BJ (cell line): ENCODE results near the gene RNF19B. TPM values are rescaled to one million over a fixed set of nuclear protein-coding genes. Genes with fewer than 3 reads are reported as not detected.

Experiments used
- CTCF ChIA-PET: fragments of 350-600 bp; formaldehyde crosslinking; extraction: SDS; loops from one replicate; lab custom pipeline; 2021; ENCODE audit warnings: antibody characterized with exemption, inconsistent platforms; lab: Yijun Ruan, JAX
- POLR2A ChIA-PET: fragments of 300-600 bp; sonication (Branson Sonifier 250); formaldehyde crosslinking; extraction: SDS; loops from one replicate; lab custom pipeline; 2021; ENCODE audit warnings: antibody characterized with exemption; lab: Charles Lee
- DNase-seq: peaks from one replicate; pipeline ENCODE4 v3.0.0-alpha.2; 2011; ENCODE audit warnings: low read depth
- H3K27me3 ChIP-seq: 2 replicates; pipeline ENCODE4 v1.6.0; 2011; ENCODE audit warnings: low read length; ENCODE audit not compliant: control insufficient read depth, insufficient read depth
- H3K36me3 ChIP-seq: 2 replicates; pipeline ENCODE4 v1.5.1; 2011; ENCODE audit warnings: low read length; ENCODE audit not compliant: control insufficient read depth, insufficient read depth
- H3K4me3 ChIP-seq: 2 replicates; pipeline ENCODE4 v1.5.1; 2011; ENCODE audit warnings: low read depth, mild to moderate bottlenecking, control low read depth, low read length
- CTCF ChIP-seq: IDR thresholded peaks from 2 replicates; pipeline ENCODE4 v1.5.1; 2011; ENCODE audit warnings: low read depth, mild to moderate bottlenecking, control low read depth, inconsistent platforms, low read length, moderate library complexity; ENCODE audit not compliant: insufficient read depth
- polyA plus RNA-seq: library from polyadenylated mRNA; depleted of rRNA; stranded (reverse); fragments of >200 nt; gene quantifications from 2 replicates; pipeline ENCODE4 v1.2.3, GENCODE V29; 2011

RNF19B gene
- polyA plus RNA-seq, 1 experiment = 8.2 TPM

DNA sequence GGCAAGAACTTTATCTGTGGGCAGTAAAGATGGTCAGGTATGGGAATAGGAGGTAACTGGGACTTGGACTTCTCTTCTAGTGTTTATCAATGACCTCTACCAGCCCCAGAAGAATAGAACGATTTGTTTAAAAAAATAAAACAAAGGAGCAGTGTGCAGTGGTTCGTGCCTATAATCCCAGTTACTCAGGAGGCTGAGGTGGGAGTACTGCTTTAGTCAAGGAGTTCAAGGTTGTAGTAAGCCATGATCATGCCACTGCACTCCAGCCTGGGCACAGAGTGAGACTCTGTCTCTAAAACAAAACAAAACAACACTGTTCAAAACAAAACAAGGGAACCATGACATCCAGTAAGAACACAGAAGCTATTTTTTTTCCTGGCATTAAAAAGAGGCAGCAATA lies 4.3 kb downstream of the RNF19B start:
- no peak for DNase-seq
- no peaks in the 10 kb centered on the region for H3K27me3 ChIP-seq
- ChIA-PET CTCF (interaction anchor here (0.7 kb wide), 1 partner anchor 27 kb away, joined by 3 read pairs; no protein-coding TSS in a partner anchor), POLR2A (no interaction called here)
- H3K36me3 ChIP-seq = no peaks in the 10 kb centered on the region
- H3K4me3 ChIP-seq = no peak overlapping the region
- TF ChIP-seq CTCF = no peak

DNA sequence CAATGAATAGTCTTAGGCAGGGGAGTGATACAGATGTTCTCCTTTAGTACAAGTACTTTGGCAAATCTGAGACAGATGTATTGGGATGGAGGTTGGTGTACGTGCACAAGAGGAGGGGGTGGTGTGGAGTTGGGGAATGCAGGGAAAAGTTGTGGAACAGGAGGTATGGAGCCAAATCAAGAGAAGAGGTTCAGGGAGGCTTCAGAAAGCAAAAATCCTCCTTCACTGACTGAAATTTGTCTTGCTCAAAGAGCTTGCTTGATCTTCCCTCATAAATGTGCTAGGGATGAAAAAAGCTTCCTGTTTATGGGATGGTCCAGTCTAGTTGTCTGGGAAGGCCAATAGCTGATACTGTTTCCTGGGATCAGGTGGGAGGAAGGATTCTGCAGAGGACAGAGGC lies 5.8 kb downstream of the RNF19B start:
- no peaks in the 10 kb centered on the region for H3K36me3 ChIP-seq
- DNase-seq = no peak
- no peaks in the 10 kb centered on the region for H3K27me3 ChIP-seq
- no peak overlapping the region for H3K4me3 ChIP-seq
- ChIA-PET CTCF (interaction anchor here (2.3 kb wide), 1 partner anchor 49 kb away, joined by 6 read pairs; no protein-coding TSS in a partner anchor), POLR2A (no interaction called here)
- TF ChIP-seq CTCF = no peak

- ChIA-PET POLR2A (no interaction called here), CTCF (no interaction called here)
- TF ChIP-seq CTCF = no peak
- Histone ChIP-seq H3K27me3 (no peaks in the 10 kb centered on the region), H3K36me3 (no peaks in the 10 kb centered on the region), H3K4me3 (no peak overlapping the region)
- no peak for DNase-seq
Observed at GRCh38 chr1:32957017-32957416, 7.6 kb downstream of the RNF19B start.

DNA sequence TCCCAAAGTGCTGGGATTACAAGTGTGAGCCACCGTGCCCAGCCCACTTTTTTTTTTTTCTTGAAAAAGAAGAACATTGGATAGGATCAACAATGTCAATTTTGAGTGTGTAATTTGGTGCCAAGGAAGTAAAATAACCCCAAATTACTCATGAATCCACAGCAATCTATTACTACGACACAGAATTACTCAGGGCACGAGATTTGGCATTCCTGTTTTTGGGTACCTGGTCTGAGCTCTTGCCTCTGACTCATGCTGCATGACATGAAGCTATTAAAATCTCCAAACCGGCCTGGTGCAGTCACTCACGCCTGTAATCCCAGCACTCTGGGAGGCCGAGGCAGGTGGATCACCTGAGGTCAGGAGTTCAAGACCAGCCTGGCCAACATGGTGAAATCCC lies 10.4 kb downstream of the RNF19B start:
- DNase-seq = no peak
- Histone ChIP-seq H3K4me3 (no peak overlapping the region), H3K36me3 (no peaks in the 10 kb centered on the region), H3K27me3 (no peaks in the 10 kb centered on the region)
- ChIA-PET POLR2A (no interaction called here), CTCF (interaction anchor here (0.8 to 1.6 kb wide), 2 partner anchors 9 to 61 kb away, joined by 3 to 4 read pairs; no protein-coding TSS in a partner anchor)
- TF ChIP-seq CTCF = no peak

GRCh38 chr1:32953495-32953894 lies 11.1 kb downstream of the RNF19B start:
- Histone ChIP-seq H3K36me3 (no peaks in the 10 kb centered on the region), H3K27me3 (no peaks in the 10 kb centered on the region), H3K4me3 (no peak overlapping the region)
- no peak for TF ChIP-seq CTCF
- CTCF ChIA-PET = interaction anchor here (0.7 to 1.6 kb wide), 4 partner anchors 11 to 77 kb away, joined by 3 to 4 read pairs (median 4); partner anchors contain the start of gene RNF19B
- DNase-seq = peak; percentile 51
- POLR2A ChIA-PET = interaction anchor here (0.6 to 0.7 kb wide), 2 partner anchors 11 to 96 kb away, joined by 3 to 6 read pairs; no protein-coding TSS in a partner anchor
